Tongue (tissue), 3 donors: Measurements from ENCODE around the gene CTPS1. TPM values are rescaled to one million over a fixed set of nuclear protein-coding genes. Genes with fewer than 3 reads are reported as not detected.
A peak's percentile ranks its signal among the peaks of the same experiment; 100 is the strongest.

Experiments
- DNase-seq: peaks from one replicate; pipeline ENCODE4 v3.0.0-alpha.2; 2015
- small RNA-seq: library from RNA; depleted of rRNA; stranded (forward); fragments of <200 nt; gene quantifications from one replicate; pipeline ENCODE3, GENCODE V24; 2014; ENCODE audit warnings: low replicate concordance
- total RNA-seq: library from RNA; depleted of rRNA; stranded (reverse); fragments of >200 nt; gene quantifications from one replicate; pipeline ENCODE4 v1.2.3, GENCODE V29; 2014

CTPS1 gene
- total RNA-seq, 1 donor from 2014 or later = 22.2 TPM

GRCh38 chr1:41025979-41026819 is 46.7 kb downstream of the CTPS1 start:
- no peak for DNase-seq

GRCh38 chr1:41028034-41028642 is 48.6 kb downstream of the CTPS1 start:
- DNase-seq = no peak

DNA sequence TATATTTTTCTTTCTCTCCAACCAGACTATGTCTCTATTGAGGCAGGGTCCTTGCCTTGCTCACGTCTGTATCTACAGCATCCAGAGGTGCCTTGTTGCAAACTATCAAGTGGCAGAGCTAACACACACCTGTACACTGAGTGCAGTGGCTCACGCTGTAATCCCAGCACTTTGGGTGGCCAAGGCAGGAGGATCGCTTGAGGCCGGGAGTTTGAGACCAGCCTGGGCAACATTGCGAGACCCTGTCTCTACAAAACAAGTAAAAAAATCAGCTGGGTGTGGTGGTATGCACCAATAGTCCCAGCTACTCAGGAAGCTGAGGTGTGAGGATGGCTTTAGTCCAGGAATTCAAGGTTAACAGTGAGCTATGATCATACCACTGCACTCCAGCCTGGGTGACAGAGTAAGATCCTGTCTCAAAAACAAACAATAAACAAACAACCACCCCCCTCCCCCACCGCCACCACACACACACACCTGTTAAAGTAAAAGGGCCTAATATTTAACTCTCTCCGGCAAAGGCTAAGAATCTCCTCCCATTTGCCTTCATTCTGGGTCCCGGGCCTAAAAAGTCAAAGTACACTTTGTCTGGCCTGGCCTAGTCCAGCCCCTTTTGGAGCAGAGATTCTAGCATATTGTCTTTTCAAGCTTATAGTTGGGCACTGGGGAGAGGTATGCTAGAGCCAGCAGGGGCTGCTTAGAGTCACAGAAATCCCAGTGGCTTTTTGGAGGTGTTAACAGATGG is 51.5 kb downstream of the CTPS1 start:
- DNase-seq = no peak

DNA sequence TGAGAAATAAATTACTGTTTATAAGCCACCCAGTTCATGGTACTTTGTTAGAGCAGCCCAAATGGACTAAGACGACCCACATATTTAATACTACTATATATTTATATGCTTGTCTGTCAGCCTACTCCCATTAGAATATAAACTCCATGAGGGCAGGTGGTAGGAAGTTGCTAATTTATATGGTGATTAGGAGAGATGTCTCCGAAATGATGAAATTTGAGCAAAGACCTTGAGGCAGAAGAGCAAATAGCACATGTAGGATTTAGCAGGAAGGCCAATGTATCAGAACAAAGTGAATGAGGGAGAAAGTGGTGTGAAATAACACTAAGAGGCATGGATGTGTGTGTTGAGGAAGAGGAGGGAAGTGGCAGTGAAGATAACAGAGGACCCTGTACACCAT is 52.7 kb downstream of the CTPS1 start:
- no peak for DNase-seq

DNA sequence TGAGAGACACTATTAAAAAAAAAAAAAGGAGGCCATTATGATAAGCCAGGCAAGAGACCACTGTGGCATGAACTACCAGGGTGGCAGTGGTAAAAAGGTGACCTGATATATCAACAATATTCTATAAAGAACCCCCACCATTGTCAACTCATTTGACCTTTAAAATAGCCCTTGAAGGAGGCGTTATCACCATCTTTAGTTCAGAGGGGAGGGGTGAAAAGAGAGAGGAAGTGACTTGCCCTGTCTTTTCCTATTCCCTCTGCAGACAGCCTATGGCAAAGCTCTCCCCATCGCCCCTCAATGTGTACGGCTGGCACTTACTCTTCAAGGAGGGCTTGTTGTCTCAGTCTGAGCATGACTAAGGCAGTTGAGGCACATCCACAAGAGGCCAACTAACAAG is 53.8 kb downstream of the CTPS1 start:
- no peak for DNase-seq

- DNase-seq = no peak
Measured at GRCh38 chr1:41037116-41037903, 57.8 kb downstream of the CTPS1 start.

DNA sequence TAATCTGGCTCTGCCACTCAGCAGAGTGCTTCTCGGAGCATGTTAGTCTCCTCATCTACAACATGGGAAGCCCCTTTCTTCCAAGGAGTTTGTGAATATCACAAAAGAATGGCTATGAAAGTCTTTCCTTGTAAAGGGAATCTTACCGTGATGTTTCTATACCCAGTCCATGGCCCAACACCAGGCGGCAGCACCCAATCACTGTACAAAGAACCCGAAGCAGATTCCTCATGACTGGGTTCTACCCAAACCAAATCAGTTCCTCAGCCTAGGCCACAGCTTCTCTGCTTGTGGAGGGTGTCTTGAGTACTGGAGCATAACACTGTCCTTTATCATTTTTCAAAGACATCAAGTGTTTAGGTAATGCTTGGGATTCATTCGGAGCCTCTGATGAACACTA is 58.6 kb downstream of the CTPS1 start:
- no peak for DNase-seq

- no peak for DNase-seq
Measured at GRCh38 chr1:41041614-41042270, 62.2 kb downstream of the CTPS1 start.

- DNase-seq = no peak
Measured at GRCh38 chr1:41044187-41044586, 64.7 kb downstream of the CTPS1 start.

DNA sequence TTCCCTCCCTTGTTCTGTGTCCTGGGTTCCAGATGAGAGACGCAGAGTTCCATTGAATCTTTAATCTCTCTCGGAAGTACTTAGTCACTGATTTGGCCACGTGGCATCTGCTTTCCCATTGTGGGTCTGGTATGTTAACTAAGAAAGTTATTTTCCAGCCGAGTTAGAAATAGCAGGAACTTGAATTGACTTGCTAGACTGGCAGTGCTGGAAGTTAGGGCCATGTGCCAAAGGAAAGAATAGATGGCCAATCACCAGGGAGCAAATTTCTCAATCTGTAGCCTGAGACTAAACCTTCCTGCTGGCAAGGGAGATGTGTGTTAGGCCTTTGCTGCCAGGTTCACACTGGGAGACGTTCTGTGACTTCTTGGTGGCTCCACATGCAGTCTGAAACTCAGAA is 66.2 kb downstream of the CTPS1 start:
- peak; percentile 28 for DNase-seq

GRCh38 chr1:41046347-41046775 is 66.9 kb downstream of the CTPS1 start:
- no peak for DNase-seq

GRCh38 chr1:41048540-41048939 is 69.0 kb downstream of the CTPS1 start:
- no peak for DNase-seq

GRCh38 chr1:41051022-41051421 is 71.5 kb downstream of the CTPS1 start:
- DNase-seq = no peak

DNA sequence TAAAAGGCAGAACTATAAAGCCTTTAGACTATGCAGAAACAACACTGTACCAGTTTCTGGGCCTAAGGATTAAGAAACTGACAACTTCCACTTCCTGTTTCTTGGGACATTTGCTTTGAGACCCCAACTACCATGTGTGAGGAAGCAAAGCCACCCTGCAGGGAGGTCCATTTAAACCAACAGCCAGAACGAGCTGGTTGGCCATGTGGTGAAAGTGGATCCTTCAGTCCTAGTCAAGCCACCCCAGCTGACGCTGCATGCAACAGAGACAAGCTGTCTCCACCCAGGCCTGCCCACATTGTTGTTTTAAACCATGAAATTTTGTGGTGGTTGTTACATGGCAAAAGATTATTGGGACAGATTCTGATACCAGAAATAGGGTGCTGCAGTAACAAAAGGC is 73.8 kb downstream of the CTPS1 start:
- peak; percentile 61 for DNase-seq

GRCh38 chr1:41056907-41057306 is 77.4 kb downstream of the CTPS1 start:
- DNase-seq = no peak

Small RNAs within 50 kb of the gene (small RNA-seq; reads per million reads assigned to genes)
- gene UBE2V1P8 = not detected

Other genes starting within 250 kb of the CTPS1 start
- 9.0 TPM for gene KCNQ4, start 195.9 kb upstream of the CTPS1 start, total RNA-seq
- gene CITED4, start 117.3 kb upstream of the CTPS1 start, total RNA-seq = 7.9 TPM
- 1.1 TPM for gene SLFNL1, start 42.0 kb downstream of the CTPS1 start, total RNA-seq